OCI-LY3 (cell line): ENCODE results near the gene HID1.

Source experiments
- H2AFZ ChIP-seq: fragments of 200-600, 300-600 bp; shearing (Covaris generic); 2 replicates; pipeline ENCODE4 v1.6.0; 2014; ENCODE audit warnings: antibody characterized with exemption, low read depth, low read length
- H3K27ac ChIP-seq: fragments of 200-600, 300-600 bp; sonication (generic); 2 replicates; pipeline ENCODE4 v1.5.1; 2014; ENCODE audit warnings: mild to moderate bottlenecking, low read length, moderate library complexity, mixed read lengths
- H3K27me3 ChIP-seq: fragments of 200-600, 300-600 bp; sonication (generic); 2 replicates; pipeline ENCODE4 v1.6.1; 2014; ENCODE audit warnings: low read depth, low read length, mixed read lengths
- H3K36me3 ChIP-seq: fragments of 200-600, 300-600 bp; sonication (generic); replicated peaks from 2 replicates; pipeline ENCODE3; 2014; ENCODE audit warnings: low read depth, low read length, mixed read lengths
- H3K4me1 ChIP-seq: fragments of 300-600, 200-600 bp; sonication (generic); 2 replicates; pipeline ENCODE4 v1.6.1; 2014; ENCODE audit warnings: low read length, mixed read lengths
- H3K4me2 ChIP-seq: fragments of 200-600, 300-600 bp; sonication (generic); 2 replicates; pipeline ENCODE4 v1.6.1; 2014; ENCODE audit warnings: low read length, mixed read lengths
- H3K4me3 ChIP-seq: fragments of 300-600, 200-600 bp; sonication (generic); 2 replicates; pipeline ENCODE4 v1.5.1; 2014; ENCODE audit warnings: antibody characterized with exemption, mild to moderate bottlenecking, low read length, moderate library complexity
- H3K79me2 ChIP-seq: fragments of 300-600, 200-600 bp; shearing (Covaris generic); 2 replicates; pipeline ENCODE4 v1.6.1; 2014; ENCODE audit warnings: mild to moderate bottlenecking, low read length, mixed read lengths
- H3K9ac ChIP-seq: fragments of 300-600, 200-600 bp; shearing (Covaris generic); 2 replicates; pipeline ENCODE4 v1.6.0; 2014; ENCODE audit warnings: mild to moderate bottlenecking, low read length, moderate library complexity
- H3K9me3 ChIP-seq: fragments of 200-600, 300-600 bp; shearing (Covaris generic); 2 replicates; pipeline ENCODE4 v1.6.1; 2014; ENCODE audit warnings: low read length, mixed read lengths; ENCODE audit not compliant: insufficient read depth
- H4K20me1 ChIP-seq: fragments of 200-600, 300-600 bp; sonication (generic); 2 replicates; pipeline ENCODE4 v1.6.1; 2016; ENCODE audit warnings: low read length, mixed read lengths; ENCODE audit not compliant: insufficient read depth
- CTCF ChIP-seq: fragments of 200-600, 300-600 bp; sonication (generic); IDR thresholded peaks from 2 replicates; pipeline ENCODE4 v1.5.1; 2014; ENCODE audit warnings: antibody characterized with exemption, low read length, low read depth
- EZH2phosphoT487 ChIP-seq: fragments of 200-600 bp; shearing (Covaris generic); IDR thresholded peaks from 2 replicates; pipeline ENCODE4 v1.6.1; 2018; ENCODE audit warnings: antibody characterized with exemption, mixed run types, low read depth

The HID1 gene

GRCh38 chr17:75001915-75002843, 29.6 kb upstream of the HID1 start:
- Histone ChIP-seq H3K27me3 (no peaks in the 10 kb centered on the region), H3K4me3 (no peak overlapping the region), H3K9me3 (no peaks in the 10 kb centered on the region), H3K4me1 (no peaks in the 10 kb centered on the region), H3K27ac (no peak overlapping the region), H3K4me2 (no peak overlapping the region), H3K79me2 (no peaks in the 10 kb centered on the region), H3K9ac (no peak overlapping the region), H3K36me3 (no peaks in the 10 kb centered on the region), H2AFZ (no peak overlapping the region), H4K20me1 (no peaks in the 10 kb centered on the region)
- TF ChIP-seq CTCF: no peak
- TF ChIP-seq EZH2phosphoT487: no peak

GRCh38 chr17:74999523-74999922, 27.0 kb upstream of the HID1 start:
- H3K4me1 ChIP-seq: no peaks in the 10 kb centered on the region
- no peaks in the 10 kb centered on the region for H3K79me2 ChIP-seq
- no peak overlapping the region for H3K9ac ChIP-seq
- no peak overlapping the region for H3K4me3 ChIP-seq
- no peak overlapping the region for H3K4me2 ChIP-seq
- TF ChIP-seq EZH2phosphoT487 (no peak), CTCF (no peak)
- no peaks in the 10 kb centered on the region for H3K27me3 ChIP-seq
- H3K27ac ChIP-seq: no peak overlapping the region
- H4K20me1 ChIP-seq: no peaks in the 10 kb centered on the region
- no peak overlapping the region for H2AFZ ChIP-seq
- H3K9me3 ChIP-seq: no peaks in the 10 kb centered on the region
- no peaks in the 10 kb centered on the region for H3K36me3 ChIP-seq

- Histone ChIP-seq H3K27ac (no peak overlapping the region), H3K27me3 (no peaks in the 10 kb centered on the region), H3K79me2 (no peaks in the 10 kb centered on the region), H3K4me2 (no peak overlapping the region), H4K20me1 (no peaks in the 10 kb centered on the region), H3K9ac (no peak overlapping the region), H3K9me3 (no peaks in the 10 kb centered on the region), H2AFZ (no peak overlapping the region), H3K4me3 (no peak overlapping the region), H3K4me1 (no peaks in the 10 kb centered on the region), H3K36me3 (no peaks in the 10 kb centered on the region)
- TF ChIP-seq CTCF (no peak), EZH2phosphoT487 (no peak)
Observed at GRCh38 chr17:74998783-74999182, 26.2 kb upstream of the HID1 start.

GRCh38 chr17:74995847-74996246, 23.3 kb upstream of the HID1 start:
- no peaks in the 10 kb centered on the region for H3K27me3 ChIP-seq
- H3K9me3 ChIP-seq: no peaks in the 10 kb centered on the region
- H3K27ac ChIP-seq: no peak overlapping the region
- H3K36me3 ChIP-seq: no peaks in the 10 kb centered on the region
- TF ChIP-seq CTCF (no peak), EZH2phosphoT487 (no peak)
- no peaks in the 10 kb centered on the region for H3K79me2 ChIP-seq
- H4K20me1 ChIP-seq: no peaks in the 10 kb centered on the region
- H3K4me3 ChIP-seq: no peak overlapping the region
- no peak overlapping the region for H3K4me2 ChIP-seq
- H2AFZ ChIP-seq: no peak overlapping the region
- no peaks in the 10 kb centered on the region for H3K4me1 ChIP-seq
- no peak overlapping the region for H3K9ac ChIP-seq
